Transverse colon (tissue), 4 donors: Measurements from ENCODE around the gene HRH2.

ENCODE experiments used
- CTCF ChIP-seq, 5 experiments: fragments of 200-600 bp in 3 of 5; fragments of 450-650 bp in 2 of 5; sonication (generic) in 3 of 5; IDR thresholded peaks; 1 replicate in 2 of 5; 2 replicates in 3 of 5; pipeline ENCODE4 v1.5.1; 2016 to 2017; ENCODE audit warnings: antibody characterized with exemption in 5 of 5, inconsistent platforms in 3 of 5, mild to moderate bottlenecking in 2 of 5, moderate library complexity in 1 of 5
- EP300 ChIP-seq: sonication (generic); formaldehyde crosslinking; IDR thresholded peaks from one replicate; pipeline ENCODE4 v1.6.1; 2017; ENCODE audit warnings: antibody characterized with exemption, low read depth
- POLR2A ChIP-seq: fragments of 450-650 bp; IDR thresholded peaks from one replicate; pipeline ENCODE4 v1.6.1; 2016; ENCODE audit warnings: antibody characterized with exemption, mild to moderate bottlenecking, moderate library complexity
- POLR2AphosphoS5 ChIP-seq, 3 donors: sonication (generic); formaldehyde crosslinking; IDR thresholded peaks; one replicate each; pipeline ENCODE4 v1.6.1; 2016; ENCODE audit warnings: antibody characterized with exemption in 3 of 3

GRCh38 chr5:175712313-175712680 is 54.4 kb downstream of the HRH2 start:
- TF ChIP-seq CTCF (IDR thresholded peaks at IDR 0.05) (no peak), POLR2A (no peak), EP300 (no peak), POLR2AphosphoS5 (IDR thresholded peaks at IDR 0.05) (no peak)
